GM19025 (cell line): ENCODE measurements around the gene CIPC.
A peak's percentile ranks its signal among the peaks of the same experiment; 100 is the strongest.

Experiments used
- ATAC-seq: cut with Tn5 transposase; IDR thresholded peaks from one replicate; pipeline ENCODE4 v1.9.1; 2021; ENCODE audit warnings: mild to moderate bottlenecking, low read depth, moderate library complexity; ENCODE audit not compliant: unreplicated experiment

CIPC gene

DNA sequence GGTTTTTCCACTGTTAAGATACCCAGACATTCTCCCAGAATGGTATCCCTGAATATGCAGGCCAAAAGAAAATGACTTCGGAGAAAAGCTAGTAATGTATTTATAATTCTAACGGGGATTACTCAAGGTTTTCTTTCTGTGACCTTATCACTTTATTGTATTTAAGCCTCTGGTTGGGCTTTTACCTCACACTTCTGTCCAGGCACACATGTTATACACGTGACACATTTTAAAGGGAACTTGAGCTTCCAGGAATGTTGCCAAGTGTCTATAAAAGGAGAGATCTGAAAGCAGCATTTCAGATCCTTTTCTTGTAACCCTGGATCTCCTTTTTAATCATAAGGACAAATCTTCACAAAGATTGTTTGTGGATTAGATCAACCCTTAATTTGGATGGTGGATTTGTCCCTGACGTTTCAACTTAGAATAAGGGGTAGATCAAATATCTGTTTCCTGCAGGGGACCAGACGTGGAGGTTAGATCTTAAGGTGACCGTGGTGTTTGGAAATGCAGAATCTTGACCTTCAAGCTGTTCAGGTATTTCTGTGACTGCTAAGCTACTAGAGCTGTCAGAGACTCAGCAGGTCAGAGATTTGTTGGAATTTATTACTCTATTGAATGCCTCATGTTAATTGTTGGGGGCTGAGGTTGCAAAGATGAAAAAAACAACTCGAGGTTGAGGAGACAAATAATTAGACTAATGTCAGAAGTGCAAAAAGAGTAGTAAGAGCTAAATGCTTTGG, 1.5 kb downstream of the CIPC start:
- ATAC-seq = no peak

DNA sequence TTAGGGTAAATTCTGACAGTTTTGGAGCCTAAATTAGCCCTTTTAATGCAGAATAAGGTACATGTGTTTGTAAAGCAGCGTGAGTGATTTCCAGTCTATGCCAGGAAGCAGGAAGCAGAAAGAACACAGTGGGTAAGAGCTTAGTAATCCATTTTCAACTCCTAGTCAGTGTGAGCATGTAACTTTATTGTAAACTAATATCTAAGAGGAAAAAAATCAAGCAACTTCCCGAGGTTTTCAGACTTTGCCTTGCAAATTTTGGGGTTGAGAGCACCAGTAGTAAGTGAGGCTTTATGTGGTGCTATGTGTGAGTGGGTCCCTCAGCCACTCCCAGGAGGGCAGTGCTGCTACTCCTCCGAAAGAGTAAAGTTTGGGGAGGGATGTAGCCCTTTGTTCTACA, 2.9 kb downstream of the CIPC start:
- no peak for ATAC-seq

- no peak for ATAC-seq
Measured at GRCh38 chr14:77102154-77102553, 4.1 kb downstream of the CIPC start.

GRCh38 chr14:77103475-77103874, 5.4 kb downstream of the CIPC start:
- no peak for ATAC-seq

- ATAC-seq = no peak
Measured at GRCh38 chr14:77103951-77104350, 5.9 kb downstream of the CIPC start.

- no peak for ATAC-seq
Measured at GRCh38 chr14:77104393-77104792, 6.3 kb downstream of the CIPC start.

GRCh38 chr14:77105145-77105939, 7.3 kb downstream of the CIPC start:
- no peak for ATAC-seq

DNA sequence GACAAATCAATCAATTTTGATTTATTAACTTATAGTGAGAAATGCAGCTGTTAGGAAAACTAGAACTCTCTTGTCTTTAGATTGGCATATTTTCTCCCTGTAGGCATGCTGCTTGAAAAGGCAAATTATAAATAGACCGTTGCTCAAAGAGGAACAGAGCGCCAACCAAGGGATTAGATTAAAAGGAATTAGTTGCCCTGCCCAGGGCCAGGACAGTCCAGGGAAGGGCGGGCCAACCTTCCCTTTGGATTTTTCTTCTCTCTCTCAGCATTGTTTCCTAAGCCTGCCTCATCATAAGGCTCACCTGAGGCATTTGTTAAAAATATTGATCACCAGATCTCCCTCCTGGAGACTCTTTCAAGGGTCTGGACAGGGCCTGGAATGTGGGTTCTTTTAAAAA, 8.6 kb downstream of the CIPC start:
- ATAC-seq = no peak

GRCh38 chr14:77107228-77107627, 9.2 kb downstream of the CIPC start:
- no peak for ATAC-seq

DNA sequence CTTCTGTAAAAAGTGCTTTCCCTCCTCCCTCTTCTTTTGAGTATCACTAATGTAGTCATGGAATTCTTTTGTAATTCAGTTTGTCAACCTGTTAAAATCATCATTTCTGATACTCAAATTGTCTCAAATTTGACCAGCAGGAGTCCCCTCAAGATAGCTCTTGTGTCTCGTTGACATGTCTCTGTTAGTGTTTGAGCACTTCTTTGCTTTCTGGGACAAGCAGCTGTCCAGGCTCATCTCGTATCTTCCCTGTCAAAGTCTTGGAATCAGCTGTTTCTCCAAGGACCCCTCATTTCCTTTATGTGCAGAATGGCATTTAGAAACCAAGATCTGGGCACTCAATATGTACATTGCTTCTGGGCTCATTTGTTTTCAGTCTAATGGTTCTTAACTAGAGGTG, 10.7 kb downstream of the CIPC start:
- ATAC-seq = no peak

- no peak for ATAC-seq
Measured at GRCh38 chr14:77109656-77110055, 11.6 kb downstream of the CIPC start.

GRCh38 chr14:77110286-77110685, 12.2 kb downstream of the CIPC start:
- no peak for ATAC-seq

DNA sequence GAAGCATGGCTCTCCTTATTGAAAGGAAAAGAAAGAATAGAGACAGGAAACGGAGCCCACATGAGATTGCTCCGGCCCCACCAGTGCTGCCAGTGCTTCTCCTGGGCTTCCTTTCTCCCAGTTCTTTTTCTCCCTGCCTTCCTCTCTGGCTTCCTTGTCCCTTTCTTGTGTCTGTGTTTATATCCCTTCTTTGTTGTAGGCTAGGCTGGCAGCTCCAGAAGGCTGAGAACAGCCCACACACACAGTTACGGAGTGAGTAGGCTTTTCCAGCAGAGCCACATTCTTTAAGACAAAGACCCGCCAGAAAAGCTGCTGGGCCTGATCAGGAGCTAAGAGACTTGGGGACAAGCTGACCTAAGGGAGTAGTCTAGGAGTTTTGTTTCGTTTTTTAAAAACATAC, 13.0 kb downstream of the CIPC start:
- no peak for ATAC-seq

DNA sequence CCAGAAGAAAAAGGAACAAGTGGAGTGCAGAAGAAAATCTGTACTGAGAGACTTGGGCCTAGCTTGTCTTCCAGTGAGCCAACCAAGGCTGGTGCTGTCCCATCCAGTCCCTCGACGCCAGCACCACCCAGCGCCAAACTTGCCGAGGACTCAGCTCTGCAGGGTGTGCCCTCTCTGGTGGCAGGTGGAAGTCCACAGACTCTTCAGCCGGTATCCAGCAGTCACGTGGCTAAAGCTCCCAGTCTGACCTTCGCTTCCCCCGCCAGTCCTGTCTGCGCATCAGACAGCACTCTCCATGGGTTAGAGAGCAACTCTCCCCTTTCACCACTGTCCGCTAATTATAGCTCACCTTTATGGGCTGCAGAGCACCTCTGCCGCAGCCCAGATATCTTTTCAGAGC, 15.6 kb downstream of the CIPC start:
- no peak for ATAC-seq

DNA sequence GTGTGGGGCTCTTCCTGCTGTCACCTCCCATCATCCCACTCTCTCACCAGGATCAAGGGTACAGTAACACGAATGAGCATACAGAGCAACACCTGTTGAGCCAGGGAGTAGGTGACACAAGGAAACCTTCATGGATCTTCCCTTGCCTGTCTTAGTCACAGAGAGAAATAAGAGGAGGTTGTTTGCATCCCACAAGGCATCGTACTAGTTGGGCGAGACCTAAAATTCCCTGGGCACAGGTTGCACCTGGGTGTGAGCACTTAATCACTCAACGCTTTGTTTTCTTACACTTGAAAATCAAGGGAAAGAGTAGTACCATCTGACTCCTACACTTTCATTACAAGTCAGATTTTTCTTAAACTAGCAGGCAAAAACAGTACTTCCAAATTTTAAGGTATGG, 16.6 kb downstream of the CIPC start:
- ATAC-seq = no peak

GRCh38 chr14:77116172-77116817, 18.2 kb downstream of the CIPC start:
- no peak for ATAC-seq

GRCh38 chr14:77119851-77120250, 21.8 kb downstream of the CIPC start:
- ATAC-seq = no peak

GRCh38 chr14:77120771-77121743, 23.0 kb downstream of the CIPC start:
- peak; percentile 86 for ATAC-seq

DNA sequence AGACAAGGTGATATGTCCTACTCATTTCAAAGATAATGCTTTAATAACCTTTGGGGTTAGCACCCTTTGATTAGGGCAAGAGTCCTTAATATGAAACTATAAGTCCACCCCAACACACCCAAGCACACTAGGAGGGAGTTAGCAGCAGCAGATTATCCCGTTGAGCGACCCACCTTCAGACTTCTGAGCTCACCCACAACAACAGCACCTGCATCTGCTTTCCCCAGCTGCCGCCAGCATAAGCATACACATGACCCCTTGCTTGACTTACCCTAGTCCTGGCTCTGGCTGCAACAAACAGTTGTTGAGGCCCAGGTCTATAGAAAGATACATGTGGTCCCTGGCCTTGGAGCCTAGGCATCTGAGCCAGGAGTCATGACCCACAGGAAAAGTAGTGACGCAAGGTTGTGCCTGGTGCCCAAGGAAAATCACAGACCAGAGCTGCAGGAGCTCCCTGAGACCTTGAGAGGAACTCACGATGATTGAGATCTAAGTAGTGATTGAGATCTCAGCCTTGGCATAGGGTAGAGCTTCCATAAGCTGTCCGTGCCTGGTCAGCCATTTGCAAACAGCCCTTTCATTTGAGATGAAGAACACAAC, 24.6 kb downstream of the CIPC start:
- ATAC-seq = no peak
